OCI-LY7 (cell line): ENCODE results near the gene MORN5. TPM values are rescaled to one million over a fixed set of nuclear protein-coding genes. Genes with fewer than 3 reads are reported as not detected.

Experiments used
- Bru-seq: library from RNA; stranded (reverse); fragments of 400-500 nt; gene quantifications from one replicate; lab custom pipeline; 2021; lab: Mats Ljungman, UMichigan
- BruChase-seq, 2 experiments: library from RNA; stranded (reverse); fragments of 400-500 nt; gene quantifications; one replicate each; lab custom pipeline; 2021; lab: Mats Ljungman, UMichigan
- BruUV-seq: library from RNA; stranded (reverse); fragments of 400-500 nt; replicated peaks from 2 replicates; lab custom pipeline; 2021; lab: Mats Ljungman, UMichigan
- CTCF ChIA-PET: fragments of 300-600 bp; sonication (Branson Sonifier 250); formaldehyde crosslinking; loops from one replicate; lab custom pipeline; 2022; ENCODE audit warnings: antibody characterized with exemption; ENCODE audit not compliant: unreplicated experiment; lab: Charles Lee
- POLR2A ChIA-PET: fragments of 300-600 bp; sonication (Branson Sonifier 250); formaldehyde crosslinking; loops from one replicate; lab custom pipeline; 2022; ENCODE audit warnings: antibody characterized with exemption; lab: Charles Lee
- DNase-seq: peaks from one replicate; pipeline ENCODE4 v3.0.0-alpha.2; 2015; ENCODE audit warnings: low spot score
- H2AFZ ChIP-seq: fragments of 200-600 bp; sonication (generic), shearing (Covaris generic); 2 replicates; pipeline ENCODE4 v1.6.1; 2014; ENCODE audit warnings: mild to moderate bottlenecking, antibody characterized with exemption, low read length, moderate library complexity
- H3K27ac ChIP-seq: fragments of 200-600 bp; sonication (generic); 2 replicates; pipeline ENCODE4 v1.5.1; 2014; ENCODE audit warnings: mixed run types, low read depth, mild to moderate bottlenecking, moderate library complexity, low read length, inconsistent platforms; ENCODE audit not compliant: poor library complexity, severe bottlenecking
- H3K36me3 ChIP-seq: fragments of 200-600 bp; sonication (generic); 2 replicates; pipeline ENCODE4 v1.6.1; 2014; ENCODE audit warnings: mild to moderate bottlenecking, antibody characterized with exemption, low read length, moderate library complexity, mixed read lengths; ENCODE audit not compliant: insufficient read depth
- H3K4me1 ChIP-seq: fragments of 200-600 bp; sonication (generic); 2 replicates; pipeline ENCODE4 v1.5.1; 2014; ENCODE audit warnings: mild to moderate bottlenecking, low read length; ENCODE audit not compliant: insufficient read depth, poor library complexity, severe bottlenecking
- H3K4me2 ChIP-seq: fragments of 200-600 bp; sonication (generic); 2 replicates; pipeline ENCODE4 v1.6.1; 2014; ENCODE audit warnings: mild to moderate bottlenecking, low read length
- H3K4me3 ChIP-seq: fragments of 200-600 bp; sonication (generic); 2 replicates; pipeline ENCODE4 v1.5.1; 2014; ENCODE audit warnings: mild to moderate bottlenecking, low read depth, low read length; ENCODE audit not compliant: poor library complexity, severe bottlenecking
- H3K79me2 ChIP-seq: fragments of 200-600 bp; sonication (generic); 2 replicates; pipeline ENCODE4 v1.6.1; 2016; ENCODE audit warnings: low read depth, mild to moderate bottlenecking, low read length, moderate library complexity, mixed read lengths; ENCODE audit not compliant: insufficient read depth
- H3K9me2 ChIP-seq: fragments of 200-600 bp; sonication (generic); 2 replicates; pipeline ENCODE4 v1.6.1; 2016; ENCODE audit warnings: mild to moderate bottlenecking, low read length, mixed read lengths; ENCODE audit not compliant: insufficient read depth
- H3K9me3 ChIP-seq: fragments of 200-600 bp; sonication (generic); 2 replicates; pipeline ENCODE4 v1.6.1; 2014; ENCODE audit warnings: mild to moderate bottlenecking, mixed run types, low read length, mixed read lengths
- H4K20me1 ChIP-seq: fragments of 200-600 bp; sonication (generic); 2 replicates; pipeline ENCODE4 v1.6.1; 2014; ENCODE audit warnings: mild to moderate bottlenecking, antibody characterized with exemption, low read length, moderate library complexity, mixed read lengths; ENCODE audit not compliant: insufficient read depth
- EZH2phosphoT487 ChIP-seq: fragments of 200-600 bp; sonication (generic); IDR thresholded peaks from 2 replicates; pipeline ENCODE4 v1.6.1; 2018; ENCODE audit warnings: low read depth, borderline replicate concordance, mild to moderate bottlenecking, mixed run types, antibody characterized with exemption, low read length, moderate library complexity, mixed read lengths
- intact Hi-C: fragments of 100-400 bp; cut with micrococcal nuclease; formaldehyde crosslinking; loops from one replicate; pipeline ENCODE4 v1.10.0; 2022; ENCODE audit not compliant: unreplicated experiment
- long read RNA-seq: library from polyadenylated mRNA; stranded (forward); transcript quantifications from one replicate; pipeline ENCODE4 v2.0.0, GENCODE V29; 2022
- total RNA-seq, 2 experiments: library from RNA; depleted of rRNA in 1 of 2; stranded (reverse); fragments of >200 nt in 1 of 2; shearing (Covaris generic) in 1 of 2; gene quantifications; 2 replicates each; pipeline ENCODE4 v1.2.3, GENCODE V29; 2014 to 2022
- TF ChIP-seq, protein P1 (sequence below): fragments of 200-600 bp; sonication (generic); conservative IDR thresholded peaks from 2 replicates; pipeline ENCODE4 v1.5.1; 2014; ENCODE audit warnings: mild to moderate bottlenecking, antibody characterized with exemption, low read length, moderate library complexity, mixed read lengths

The MORN5 gene
- total RNA-seq (2014; rRNA removed; shearing (Covaris generic)), result not detected in 2 replicates
- not detected in 2 replicates for total RNA-seq (2022)
- not detected for Bru-seq, nascent RNA
- percentile 2 among the genes with signal in this experiment for BruChase-seq, experiment 1, labeled RNA remaining after a 6-hour chase
- BruChase-seq, experiment 2, labeled RNA remaining after a 2-hour chase, result not detected
- long read RNA-seq, result 0 reads

DNA sequence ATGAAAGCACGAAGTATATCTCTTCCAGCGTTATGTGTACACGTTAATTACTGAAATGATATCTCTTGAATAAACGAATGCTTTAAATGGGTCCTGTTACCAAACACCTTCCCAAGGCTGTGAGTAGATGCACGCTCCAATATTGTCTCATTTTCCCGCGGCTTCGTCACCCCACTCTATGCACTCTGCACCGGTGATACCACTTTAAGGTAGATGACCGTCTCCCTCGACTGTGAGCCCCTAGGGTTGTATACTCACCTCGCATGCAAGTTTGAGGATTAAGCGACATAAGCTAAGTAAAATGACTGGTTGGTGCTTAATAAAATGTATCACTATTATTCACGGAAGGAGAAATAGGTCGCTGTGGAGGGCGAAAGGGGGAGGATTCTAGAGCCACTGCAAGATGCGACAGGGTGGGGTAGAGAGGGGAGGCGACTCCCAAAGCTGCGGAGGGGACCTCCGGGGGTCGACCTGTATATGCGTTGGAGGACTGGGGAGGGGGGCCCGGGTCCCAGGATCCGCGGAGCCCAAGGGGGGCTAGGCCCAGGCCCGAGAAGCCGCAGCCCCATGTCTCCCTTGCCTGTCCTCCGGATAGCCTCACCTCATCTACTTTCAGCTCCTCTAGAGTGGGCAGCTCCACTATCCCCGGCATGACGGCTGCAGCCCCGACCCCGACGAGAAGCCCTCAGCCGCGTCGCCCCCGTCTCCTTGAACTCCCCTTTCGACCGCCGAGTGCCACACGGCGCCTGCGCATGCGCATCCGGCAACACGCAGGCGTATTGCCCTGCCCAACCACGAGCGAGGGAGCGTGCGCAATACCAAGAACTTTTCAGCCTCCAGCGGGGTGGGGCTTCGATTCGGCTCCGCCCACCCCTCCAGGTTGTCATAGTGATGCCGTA, at the start of gene MORN5, which contains the start of gene NDUFA8:
TSS of gene MORN5 (plus strand) at position 883 of the 899 bp plus-strand sequence. CDS start 65 bp downstream, outside the sequence.
TSS of gene NDUFA8 (minus strand) at position 754 of the 899 bp plus-strand sequence. CDS start at position 652, 102 bp downstream.
- Histone ChIP-seq H3K9me3 (peaks cover 11% of the 10 kb centered on the region), H2AFZ (peak within 1 kb of the TSS; percentile 81), H3K4me3 (peak within 1 kb of the TSS; percentile 81), H3K4me1 (peaks cover 7% of the 10 kb centered on the region), H3K4me2 (peak within 1 kb of the TSS; percentile 66), H4K20me1 (no peaks in the 10 kb centered on the region), H3K9me2 (no peaks in the 10 kb centered on the region), H3K27ac (peak within 1 kb of the TSS; percentile 24), H3K36me3 (0 out of 2 replicates have a peak, but pooled peaks cover 4% of the 10 kb centered on the region), H3K79me2 (peaks cover 32% of the 10 kb centered on the region; the same call in 1 of the 2 replicates)
- intact Hi-C loops, result loop anchor here (1.0 kb wide), 1 partner anchor 105 kb away; the partner anchor contains the start of genes MRRF and RBM18
- TF ChIP-seq, protein P1, sequence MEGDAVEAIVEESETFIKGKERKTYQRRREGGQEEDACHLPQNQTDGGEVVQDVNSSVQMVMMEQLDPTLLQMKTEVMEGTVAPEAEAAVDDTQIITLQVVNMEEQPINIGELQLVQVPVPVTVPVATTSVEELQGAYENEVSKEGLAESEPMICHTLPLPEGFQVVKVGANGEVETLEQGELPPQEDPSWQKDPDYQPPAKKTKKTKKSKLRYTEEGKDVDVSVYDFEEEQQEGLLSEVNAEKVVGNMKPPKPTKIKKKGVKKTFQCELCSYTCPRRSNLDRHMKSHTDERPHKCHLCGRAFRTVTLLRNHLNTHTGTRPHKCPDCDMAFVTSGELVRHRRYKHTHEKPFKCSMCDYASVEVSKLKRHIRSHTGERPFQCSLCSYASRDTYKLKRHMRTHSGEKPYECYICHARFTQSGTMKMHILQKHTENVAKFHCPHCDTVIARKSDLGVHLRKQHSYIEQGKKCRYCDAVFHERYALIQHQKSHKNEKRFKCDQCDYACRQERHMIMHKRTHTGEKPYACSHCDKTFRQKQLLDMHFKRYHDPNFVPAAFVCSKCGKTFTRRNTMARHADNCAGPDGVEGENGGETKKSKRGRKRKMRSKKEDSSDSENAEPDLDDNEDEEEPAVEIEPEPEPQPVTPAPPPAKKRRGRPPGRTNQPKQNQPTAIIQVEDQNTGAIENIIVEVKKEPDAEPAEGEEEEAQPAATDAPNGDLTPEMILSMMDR, result no peak
- TF ChIP-seq EZH2phosphoT487, result no peak
- BruUV-seq, result TSS peak; percentile 67
- peak; percentile 98 for DNase-seq
- ChIA-PET POLR2A (no interaction called here), CTCF (interaction anchor here (1.0 kb wide), 1 partner anchor 34 kb away, joined by 3 read pairs; no protein-coding TSS in a partner anchor)

DNA sequence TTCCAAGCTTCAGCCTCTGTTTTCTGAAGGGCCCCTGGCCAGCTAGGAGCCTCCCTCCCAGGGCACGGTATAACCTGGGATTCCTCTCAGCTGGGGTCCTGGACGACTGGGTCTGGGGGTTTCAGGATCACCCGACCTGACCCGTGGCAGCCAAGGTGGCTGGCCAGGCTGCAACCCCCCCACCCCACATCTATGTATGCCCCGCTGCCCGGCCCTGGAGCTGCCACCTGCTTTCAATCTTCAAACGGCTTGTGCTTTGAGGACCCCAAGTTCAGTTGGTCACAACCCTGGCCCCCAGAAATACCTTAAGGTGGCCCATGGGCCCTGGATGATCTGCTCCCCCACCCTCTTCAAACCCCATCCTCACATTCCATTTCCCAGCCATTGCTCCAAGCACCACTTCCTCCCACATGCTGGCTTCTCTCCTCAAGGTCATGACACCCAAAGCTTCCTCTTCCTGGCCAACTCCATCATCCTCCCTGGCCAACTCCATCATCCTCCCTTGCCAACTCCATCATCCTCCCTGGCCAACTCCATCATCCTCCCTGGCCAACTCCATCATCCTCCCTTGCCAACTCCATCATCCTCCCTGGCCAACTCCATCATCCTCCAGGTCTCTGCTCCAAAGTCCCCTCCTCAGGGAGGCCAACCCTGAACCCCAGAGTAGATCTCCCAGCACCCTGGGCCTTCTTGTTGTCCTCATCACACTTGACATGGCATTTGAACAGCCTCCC, 49.4 kb upstream of the MORN5 start:
- no peaks in the 10 kb centered on the region for H3K79me2 ChIP-seq
- DNase-seq, result no peak
- no peaks in the 10 kb centered on the region for H3K9me2 ChIP-seq
- H3K27ac ChIP-seq, result no peak overlapping the region
- H4K20me1 ChIP-seq, result no peaks in the 10 kb centered on the region
- no peaks in the 10 kb centered on the region for H3K36me3 ChIP-seq
- no peaks in the 10 kb centered on the region for H3K9me3 ChIP-seq
- TF ChIP-seq, protein P1, result no peak
- no peak for TF ChIP-seq EZH2phosphoT487
- H2AFZ ChIP-seq, result no peak overlapping the region
- no TSS peak for BruUV-seq
- H3K4me1 ChIP-seq, result no peaks in the 10 kb centered on the region
- POLR2A ChIA-PET, result no interaction called here
- intact Hi-C loops, result no loop called here
- H3K4me2 ChIP-seq, result no peak overlapping the region
- H3K4me3 ChIP-seq, result no peak overlapping the region
- CTCF ChIA-PET, result interaction anchor here (0.8 kb wide), 1 partner anchor 11 kb away, joined by 4 read pairs; no protein-coding TSS in a partner anchor
